ENCODE results near the gene NEMF. TPM values are rescaled to one million over a fixed set of nuclear protein-coding genes. Genes with fewer than 3 reads are reported as not detected.

The NEMF gene, protein sequence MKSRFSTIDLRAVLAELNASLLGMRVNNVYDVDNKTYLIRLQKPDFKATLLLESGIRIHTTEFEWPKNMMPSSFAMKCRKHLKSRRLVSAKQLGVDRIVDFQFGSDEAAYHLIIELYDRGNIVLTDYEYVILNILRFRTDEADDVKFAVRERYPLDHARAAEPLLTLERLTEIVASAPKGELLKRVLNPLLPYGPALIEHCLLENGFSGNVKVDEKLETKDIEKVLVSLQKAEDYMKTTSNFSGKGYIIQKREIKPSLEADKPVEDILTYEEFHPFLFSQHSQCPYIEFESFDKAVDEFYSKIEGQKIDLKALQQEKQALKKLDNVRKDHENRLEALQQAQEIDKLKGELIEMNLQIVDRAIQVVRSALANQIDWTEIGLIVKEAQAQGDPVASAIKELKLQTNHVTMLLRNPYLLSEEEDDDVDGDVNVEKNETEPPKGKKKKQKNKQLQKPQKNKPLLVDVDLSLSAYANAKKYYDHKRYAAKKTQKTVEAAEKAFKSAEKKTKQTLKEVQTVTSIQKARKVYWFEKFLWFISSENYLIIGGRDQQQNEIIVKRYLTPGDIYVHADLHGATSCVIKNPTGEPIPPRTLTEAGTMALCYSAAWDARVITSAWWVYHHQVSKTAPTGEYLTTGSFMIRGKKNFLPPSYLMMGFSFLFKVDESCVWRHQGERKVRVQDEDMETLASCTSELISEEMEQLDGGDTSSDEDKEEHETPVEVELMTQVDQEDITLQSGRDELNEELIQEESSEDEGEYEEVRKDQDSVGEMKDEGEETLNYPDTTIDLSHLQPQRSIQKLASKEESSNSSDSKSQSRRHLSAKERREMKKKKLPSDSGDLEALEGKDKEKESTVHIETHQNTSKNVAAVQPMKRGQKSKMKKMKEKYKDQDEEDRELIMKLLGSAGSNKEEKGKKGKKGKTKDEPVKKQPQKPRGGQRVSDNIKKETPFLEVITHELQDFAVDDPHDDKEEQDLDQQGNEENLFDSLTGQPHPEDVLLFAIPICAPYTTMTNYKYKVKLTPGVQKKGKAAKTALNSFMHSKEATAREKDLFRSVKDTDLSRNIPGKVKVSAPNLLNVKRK
- total RNA-seq: 54.2 and 64.0 TPM in 2 replicates

GRCh38 chr14:49852301-49853157, at the start of gene NEMF:
NEMF (minus strand) TSS chr14:49852788; CDS start chr14:49852753, 35 bp downstream.

DNA sequence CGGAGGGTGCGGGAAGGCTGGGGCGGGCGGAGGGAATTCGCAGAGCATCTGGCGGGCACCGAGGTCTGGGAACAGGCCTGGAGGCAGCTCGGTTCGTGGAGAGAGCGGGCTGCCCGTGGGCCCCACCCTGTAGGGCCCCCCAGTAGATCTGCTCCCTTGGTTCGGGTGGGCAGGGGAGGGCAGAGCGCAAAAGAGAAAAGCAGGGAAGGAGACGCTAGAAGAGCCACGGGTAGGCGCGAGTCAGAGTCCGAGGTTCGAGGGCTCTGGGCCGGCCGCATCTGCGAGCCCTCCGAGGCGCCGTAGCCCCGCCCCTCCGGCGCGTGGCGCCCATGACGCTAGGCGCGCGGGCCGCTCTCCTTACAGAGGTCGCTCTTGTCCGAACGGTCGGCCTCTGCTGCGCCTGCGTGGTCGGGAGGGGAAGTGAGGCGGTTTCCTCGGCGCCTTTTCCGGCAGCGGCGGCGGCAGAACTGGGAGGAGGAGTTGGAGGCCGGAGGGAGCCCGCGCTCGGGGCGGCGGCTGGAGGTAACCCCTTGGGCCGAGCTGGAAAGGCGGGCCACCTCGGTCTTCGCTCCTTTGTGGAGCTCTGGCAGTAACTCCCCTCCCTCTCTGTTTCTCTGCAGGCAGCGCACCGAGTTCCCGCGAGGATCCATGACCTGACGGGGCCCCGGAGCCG, 40.2 kb upstream of the NEMF start, which contains the start of gene ARF6:
Gene ARF6 (plus strand): TSS at position 447 of the 673 bp plus-strand sequence. CDS start 655 bp downstream, outside the sequence.

DNA sequence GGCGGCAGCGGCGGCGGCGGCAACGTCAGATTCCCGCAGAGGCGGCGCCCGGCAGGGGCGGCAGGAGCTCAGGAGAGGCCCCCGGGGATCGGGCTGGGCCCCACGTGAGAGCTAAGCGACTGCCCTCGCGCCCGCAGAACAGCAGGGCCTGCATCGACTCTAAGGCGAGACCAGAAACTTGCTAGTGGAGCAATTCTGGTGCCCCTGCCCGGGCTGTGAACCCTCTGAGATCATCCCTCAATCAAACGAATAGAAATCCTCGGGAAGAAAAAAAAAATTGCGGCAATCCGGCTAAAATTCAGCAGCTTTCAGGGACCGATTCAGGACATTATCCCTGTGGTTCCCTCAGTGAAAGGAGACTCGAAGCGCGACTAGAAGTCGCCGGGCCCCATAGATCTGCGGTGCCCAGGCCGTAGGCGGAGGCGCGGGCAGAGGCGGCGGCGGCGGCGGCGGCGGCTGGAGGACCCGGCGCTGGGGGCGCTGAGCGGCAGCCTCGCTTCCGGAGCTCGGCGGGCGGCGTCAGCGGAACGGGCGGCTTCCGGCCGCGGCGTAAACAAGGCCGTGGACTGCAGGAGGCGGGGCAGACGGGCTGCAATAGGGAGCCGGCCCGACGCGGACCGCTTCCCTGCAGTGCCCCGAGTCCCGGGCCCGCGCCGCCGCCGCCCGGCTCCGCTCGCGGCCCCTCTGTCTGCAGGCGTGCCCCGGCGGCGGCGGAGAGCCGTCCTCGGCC, 84.9 kb downstream of the NEMF start, which contains the start of gene KLHDC2:
Gene KLHDC2 (plus strand): TSS at position 583 of the 730 bp plus-strand sequence. CDS start 316 bp downstream, outside the sequence.

Other genes starting within 250 kb of the NEMF start
- gene RPL36AL, start 232.2 kb downstream of the NEMF start, total RNA-seq: 271 and 341 TPM in 2 replicates
- gene MGAT2, start 232.0 kb downstream of the NEMF start, total RNA-seq: 53.7 and 63.3 TPM in 2 replicates
- 9.0 and 10.7 TPM in 2 replicates for gene DNAAF2, start 217.5 kb downstream of the NEMF start, total RNA-seq
- 3.4 and 4.2 TPM in 2 replicates for gene POLE2, start 164.6 kb downstream of the NEMF start, total RNA-seq
- gene KLHDC1, start 159.7 kb downstream of the NEMF start, total RNA-seq: 2.6 and 3.6 TPM in 2 replicates
- gene KLHDC2, start 84.6 kb downstream of the NEMF start, total RNA-seq: 87.9 and 91.1 TPM in 2 replicates
- 54.3 and 61.5 TPM in 2 replicates for gene ARF6, start 40.3 kb upstream of the NEMF start, total RNA-seq

Data from dermis lymphatic vessel endothelial cell (primary cell).